Motor neuron (in vitro differentiated cells): ENCODE measurements around the gene NMRK1. TPM values are rescaled to one million over a fixed set of nuclear protein-coding genes. Genes with fewer than 3 reads are reported as not detected.
A peak's percentile ranks its signal among the peaks of the same experiment; 100 is the strongest.

ENCODE experiments used
- ATAC-seq, 8 experiments: fragments of 200-7000 bp; cut with Tn5 transposase; replicated peaks in 6 of 8; 2 replicates each; pipeline ENCODE4 v1.8.0; 2021; ENCODE audit warnings: mild to moderate bottlenecking in 8 of 8, moderate library complexity in 8 of 8
- H3K27ac ChIP-seq, 2 donors: fragments of 250-450 bp; sonication (Bioruptor Pico); 2 replicates each; pipeline ENCODE4 v1.9.0; 2021; ENCODE audit warnings: antibody characterized with exemption in 2 of 2, mild to moderate bottlenecking in 2 of 2, moderate library complexity in 1 of 2
- H3K4me1 ChIP-seq, 2 donors: fragments of 250-450 bp; sonication (Bioruptor Pico); replicated peaks in 1 of 2; 2 replicates each; pipeline ENCODE4 v1.6.1; 2021; ENCODE audit warnings: antibody characterized with exemption in 2 of 2, mild to moderate bottlenecking in 2 of 2, moderate library complexity in 1 of 2
- H3K4me3 ChIP-seq, 5 donors: fragments of 250-450 bp; sonication (Bioruptor Pico); 2 replicates each; pipeline ENCODE4 v1.9.0; 2021; ENCODE audit warnings: antibody characterized with exemption in 5 of 5, mild to moderate bottlenecking in 5 of 5, moderate library complexity in 4 of 5
- WGBS, 10 experiments: fragments of 450-650 bp; shearing (Covaris generic); methylation state at CpG; one replicate each; pipeline ENCODE4 v1.0.0; 2022; 5-methylcytosine and 5-hydroxymethylcytosine counted together
- in situ Hi-C, 9 experiments: fragments of 400-800 bp; cut with MboI; loops; one replicate each; pipeline ENCODE4 v1.15.0; 2021; ENCODE audit warnings: low sequenced_read_pairs in 9 of 9, low pct_unique_long_range_greater_than_20kb in 2 of 9; ENCODE audit not compliant: unreplicated experiment in 9 of 9
- total RNA-seq, 8 experiments: library from RNA; unstranded; fragments of 300-600 nt; gene quantifications; 2 replicates each; pipeline versions ENCODE4 v1.2.3 to v1.2.4, GENCODE V29; 2022

Gene NMRK1
- total RNA-seq, 8 experiments from 2014 or later: 4.0 to 15.3 (median 9.2) TPM

GRCh38 chr9:75112789-75113188, 24.8 kb upstream of the NMRK1 start:
- no peaks in the 10 kb centered on the region for H3K4me1 ChIP-seq
- in situ Hi-C loops: no loop called here
- no peak overlapping the region for H3K27ac ChIP-seq
- 75 to 100% (median 90%) methylated on average over 1 to 4 of the region's 4 CpGs; no CpG with 5 or more reads in 1 of the 10 experiments for WGBS, 10 experiments
- no peak overlapping the region for H3K4me3 ChIP-seq
- ATAC-seq: no peak

GRCh38 chr9:75111019-75111622, 23.2 kb upstream of the NMRK1 start:
- no peak overlapping the region for H3K27ac ChIP-seq
- no peaks in the 10 kb centered on the region for H3K4me1 ChIP-seq
- no peak overlapping the region for H3K4me3 ChIP-seq
- ATAC-seq: peak in 2 of 8 experiments; percentile 34 to 81
- in situ Hi-C loops: no loop called here
- 20 to 100% (median 76%) methylated on average over 1 to 4 of the region's 5 CpGs; no CpG with 5 or more reads in 4 of the 10 experiments for WGBS, 10 experiments

- WGBS, 10 experiments: 72 to 100% (median 91%) methylated on average over 3 to 7 of the region's 7 CpGs; no CpG with 5 or more reads in 2 of the 10 experiments
- peak in 1 of 8 experiments; percentile 21 for ATAC-seq
Measured at GRCh38 chr9:75109210-75109839, 21.4 kb upstream of the NMRK1 start.

GRCh38 chr9:75108571-75108970, 20.6 kb upstream of the NMRK1 start:
- H3K4me1 ChIP-seq: no peaks in the 10 kb centered on the region
- WGBS, 10 experiments: 36 to 100% (median 86%) methylated on average over 1 to 4 of the region's 4 CpGs; no CpG with 5 or more reads in 2 of the 10 experiments
- no peak overlapping the region for H3K4me3 ChIP-seq
- no peak for ATAC-seq
- in situ Hi-C loops: no loop called here
- H3K27ac ChIP-seq: no peak overlapping the region

More at GRCh38 chr9:75109210-75109839, 21.4 kb upstream of the NMRK1 start:
- no peaks in the 10 kb centered on the region for H3K4me1 ChIP-seq
- H3K27ac ChIP-seq: no peak overlapping the region
- H3K4me3 ChIP-seq: no peak overlapping the region
- in situ Hi-C loops: no loop called here

GRCh38 chr9:75106857-75107256, 18.9 kb upstream of the NMRK1 start:
- 69 to 100% (median 89%) methylated on average over 1 to 6 of the region's 6 CpGs; no CpG with 5 or more reads in 1 of the 10 experiments for WGBS, 10 experiments
- Histone ChIP-seq H3K27ac (no peak overlapping the region), H3K4me1 (no peaks in the 10 kb centered on the region), H3K4me3 (no peak overlapping the region)
- no peak for ATAC-seq
- in situ Hi-C loops: no loop called here

GRCh38 chr9:75105841-75106240, 17.9 kb upstream of the NMRK1 start:
- no peak for ATAC-seq
- no peak overlapping the region for H3K27ac ChIP-seq
- in situ Hi-C loops: no loop called here
- no peaks in the 10 kb centered on the region for H3K4me1 ChIP-seq
- no peak overlapping the region for H3K4me3 ChIP-seq
- WGBS, 10 experiments: 50 to 100% (median 80%) methylated on average over 1 to 2 of the region's 2 CpGs; no CpG with 5 or more reads in 1 of the 10 experiments

GRCh38 chr9:75105019-75105540, 17.1 kb upstream of the NMRK1 start:
- no peaks in the 10 kb centered on the region for H3K4me1 ChIP-seq
- 20 to 100% (median 86%) methylated on average over 1 to 2 of the region's 2 CpGs; no CpG with 5 or more reads in 1 of the 10 experiments for WGBS, 10 experiments
- H3K27ac ChIP-seq: no peak overlapping the region
- H3K4me3 ChIP-seq: no peak overlapping the region
- no peak for ATAC-seq
- in situ Hi-C loops: no loop called here

- in situ Hi-C loops: no loop called here
- Histone ChIP-seq H3K4me1 (no peaks in the 10 kb centered on the region), H3K27ac (no peak overlapping the region), H3K4me3 (no peak overlapping the region)
- no peak for ATAC-seq
- 37 to 94% (median 76%) methylated on average over 1 to 3 of the region's 3 CpGs for WGBS, 10 experiments
Measured at GRCh38 chr9:75104607-75105006, 16.7 kb upstream of the NMRK1 start.

- H3K4me1 ChIP-seq: no peaks in the 10 kb centered on the region
- ATAC-seq: no peak
- 66 to 100% (median 92%) methylated on average over 1 to 7 of the region's 7 CpGs; no CpG with 5 or more reads in 1 of the 10 experiments for WGBS, 10 experiments
- no peak overlapping the region for H3K27ac ChIP-seq
- in situ Hi-C loops: no loop called here
- no peak overlapping the region for H3K4me3 ChIP-seq
Measured at GRCh38 chr9:75102177-75102790, 14.3 kb upstream of the NMRK1 start.

- in situ Hi-C loops: no loop called here
- H3K4me1 ChIP-seq: no peaks in the 10 kb centered on the region
- no peak overlapping the region for H3K4me3 ChIP-seq
- 29 to 91% (median 70%) methylated on average over 1 to 9 of the region's 9 CpGs; no CpG with 5 or more reads in 1 of the 10 experiments for WGBS, 10 experiments
- no peak overlapping the region for H3K27ac ChIP-seq
- no peak for ATAC-seq
Measured at GRCh38 chr9:75101004-75101588, 13.1 kb upstream of the NMRK1 start.

GRCh38 chr9:75096796-75097195, 8.8 kb upstream of the NMRK1 start:
- WGBS, 10 experiments: 20 to 100% (median 80%) methylated on average over 1 to 4 of the region's 4 CpGs; no CpG with 5 or more reads in 1 of the 10 experiments
- in situ Hi-C loops: no loop called here
- no peak overlapping the region for H3K27ac ChIP-seq
- H3K4me1 ChIP-seq: no peaks in the 10 kb centered on the region
- ATAC-seq: no peak
- no peak overlapping the region for H3K4me3 ChIP-seq

GRCh38 chr9:75092766-75093165, 4.8 kb upstream of the NMRK1 start:
- ATAC-seq: no peak
- Histone ChIP-seq H3K4me1 (no peaks in the 10 kb centered on the region), H3K4me3 (no peak overlapping the region), H3K27ac (no peak overlapping the region)
- 69 to 95% (median 80%) methylated on average over 3 to 4 of the region's 4 CpGs for WGBS, 10 experiments
- in situ Hi-C loops: no loop called here

GRCh38 chr9:75090579-75090978, 2.6 kb upstream of the NMRK1 start:
- in situ Hi-C loops: no loop called here
- H3K4me3 ChIP-seq: no peak overlapping the region
- H3K27ac ChIP-seq: no peak overlapping the region
- 6 to 100% (median 92%) methylated on average over 1 to 3 of the region's 4 CpGs; no CpG with 5 or more reads in 1 of the 10 experiments for WGBS, 10 experiments
- no peak for ATAC-seq
- H3K4me1 ChIP-seq: no peaks in the 10 kb centered on the region
